ENCODE results near the gene NELL1.

Gene NELL1

GRCh38 chr11:21612326-21612725 is 942.9 kb downstream of the NELL1 start:
- DNase-seq: no peak

GRCh38 chr11:21614961-21615360 is 945.6 kb downstream of the NELL1 start:
- no peak for DNase-seq

- no peak for DNase-seq
Measured at GRCh38 chr11:21615955-21616371, 946.6 kb downstream of the NELL1 start.

- no peak for DNase-seq
Measured at GRCh38 chr11:21622566-21622965, 953.2 kb downstream of the NELL1 start.

GRCh38 chr11:21622995-21623394 is 953.6 kb downstream of the NELL1 start:
- no peak for DNase-seq
